SKM-1 (cell line): ENCODE measurements around the gene PBX3.

ENCODE experiments used
- DNase-seq: peaks from one replicate; lab custom pipeline; 2025; ENCODE audit not compliant: unreplicated experiment; lab: John Stamatoyannopoulos, UW

Gene PBX3

DNA sequence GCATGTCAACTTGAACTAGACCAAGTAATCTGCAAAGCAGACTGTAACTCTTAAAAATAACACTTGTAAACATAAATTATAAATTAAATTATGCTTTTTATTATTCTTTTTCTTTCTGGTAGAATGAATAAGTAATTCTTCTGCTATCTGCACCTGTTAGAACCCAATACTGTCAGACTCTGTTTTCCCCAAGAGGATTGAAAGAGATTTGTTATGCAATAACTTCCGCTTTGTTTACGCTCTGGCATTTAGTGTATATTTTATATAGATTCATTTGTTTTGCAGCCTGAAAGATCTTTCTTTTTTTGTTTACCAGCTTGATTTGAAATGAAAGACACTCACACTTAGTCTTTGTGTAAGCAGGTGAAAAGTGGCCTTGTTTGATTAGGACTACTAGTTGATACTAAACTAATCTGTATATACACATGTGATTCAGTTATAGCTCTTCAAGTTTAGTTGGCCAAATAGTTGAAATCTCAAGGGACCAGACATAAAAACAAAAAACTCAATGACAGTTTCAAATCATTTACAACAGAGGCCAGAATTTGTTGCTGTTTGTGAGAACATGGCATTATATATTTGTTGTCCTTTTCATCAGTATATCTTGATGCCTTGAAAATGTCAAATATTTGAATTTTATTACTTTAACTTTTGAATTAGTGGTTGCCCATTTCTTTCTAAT is 155.8 kb downstream of the PBX3 start:
- DNase-seq: no peak

DNA sequence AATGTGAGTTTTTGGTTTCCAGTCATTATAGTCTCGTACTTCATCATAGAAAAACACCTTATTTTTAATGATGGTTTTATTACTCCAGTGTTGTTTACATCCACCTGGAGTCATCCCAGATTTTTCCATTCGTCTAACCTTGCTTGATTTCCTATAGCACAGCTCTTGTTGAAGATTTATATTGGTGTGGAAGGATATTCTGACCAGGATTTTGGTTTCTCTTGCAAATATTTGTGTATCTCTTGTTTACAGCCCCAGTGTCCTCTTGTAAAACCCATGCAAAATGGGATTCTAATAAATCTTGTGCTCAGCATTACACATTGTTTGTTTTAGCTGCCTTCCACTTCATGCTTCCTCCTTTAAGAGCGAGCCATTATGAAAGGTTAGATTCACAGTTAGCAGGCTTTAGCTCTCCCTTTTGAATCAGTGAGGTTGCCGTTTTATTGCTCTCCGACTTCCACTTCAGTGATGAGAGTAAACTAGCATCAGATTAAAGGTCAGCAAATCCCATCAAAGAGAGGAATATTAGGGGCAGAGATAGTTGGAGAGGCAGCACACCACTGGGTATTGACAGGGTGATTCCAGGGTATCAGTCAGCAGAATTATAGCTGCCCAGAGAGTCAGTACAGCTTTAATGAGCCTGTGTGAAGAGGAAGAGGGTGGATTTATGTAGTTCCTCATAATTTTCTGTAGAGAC is 157.1 kb downstream of the PBX3 start:
- DNase-seq: peak; percentile 46

DNA sequence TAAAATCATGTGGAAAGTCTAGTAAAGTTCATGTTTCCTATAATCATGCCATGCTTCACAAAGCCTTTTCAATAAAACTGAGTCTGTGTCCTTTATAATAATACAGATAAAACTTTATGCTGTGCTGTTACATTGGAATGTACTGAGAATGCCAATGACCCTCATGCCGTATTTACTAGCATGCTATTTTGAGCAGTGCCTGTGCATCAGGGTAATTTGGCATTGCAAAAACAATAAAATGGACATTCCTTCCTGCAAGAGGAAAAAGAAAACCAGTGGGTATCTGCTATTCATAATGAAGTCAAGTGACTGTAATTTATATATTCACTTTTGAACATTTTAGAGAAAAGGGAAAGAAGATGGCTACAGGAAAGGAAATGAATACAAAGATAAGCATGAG is 159.0 kb downstream of the PBX3 start:
- no peak for DNase-seq

GRCh38 chr9:125906893-125907292 is 159.7 kb downstream of the PBX3 start:
- no peak for DNase-seq

DNA sequence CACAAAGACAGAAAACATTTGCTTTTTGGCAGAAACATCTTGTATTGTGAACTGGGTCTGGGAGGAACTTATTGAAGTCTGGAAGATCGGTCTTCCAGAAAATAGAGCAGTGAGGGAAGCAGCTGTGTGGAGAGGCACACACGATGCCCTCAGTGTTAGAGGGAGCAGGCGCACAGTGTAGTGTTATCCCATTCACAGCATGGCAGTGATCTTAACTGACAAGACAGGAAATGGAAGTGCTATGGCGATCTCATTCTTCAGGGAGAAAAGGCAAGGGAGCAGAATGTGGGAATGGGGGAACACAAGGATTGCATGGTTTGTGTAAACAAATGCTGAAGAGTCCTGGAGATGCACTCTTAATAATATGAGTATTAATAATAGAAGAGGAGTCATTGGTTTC is 161.0 kb downstream of the PBX3 start:
- no peak for DNase-seq

DNA sequence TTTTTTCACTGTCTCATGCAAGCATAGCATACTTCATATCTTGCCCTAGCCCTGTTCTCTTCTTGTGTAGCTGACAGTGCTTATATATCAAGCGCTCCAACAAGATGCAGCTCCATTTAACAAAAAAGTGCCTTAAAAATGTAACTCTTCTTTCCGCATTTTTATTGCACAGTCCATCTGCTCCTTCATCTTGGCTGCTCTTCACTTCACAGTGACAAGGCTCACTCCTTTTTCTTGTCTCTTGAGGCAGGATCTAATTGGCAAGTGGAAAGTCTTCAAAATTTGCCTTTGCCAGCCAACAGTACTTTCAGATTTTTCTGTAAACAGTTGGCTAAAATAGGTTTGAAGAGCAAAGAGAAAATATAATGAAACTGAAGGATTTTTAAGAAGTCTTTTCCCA is 161.8 kb downstream of the PBX3 start:
- DNase-seq: no peak

DNA sequence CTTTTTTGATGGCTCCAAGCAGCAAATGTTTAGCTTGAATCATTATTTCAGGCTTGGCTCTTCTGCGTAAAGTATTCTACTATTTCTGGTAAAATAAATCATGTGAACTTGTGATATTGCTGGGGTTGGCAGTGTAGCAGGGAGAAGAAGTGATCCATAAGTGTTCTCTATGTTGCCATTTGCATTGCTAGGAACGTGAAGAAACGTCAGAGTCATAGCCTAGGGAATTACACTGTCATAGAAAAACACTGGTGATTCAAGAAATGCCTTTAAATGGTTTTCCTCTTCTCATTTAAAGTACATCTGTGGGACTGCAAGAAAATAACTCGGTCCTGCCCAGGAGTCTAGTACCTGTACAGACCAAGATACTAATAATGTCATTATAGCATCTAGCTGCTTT is 162.3 kb downstream of the PBX3 start:
- DNase-seq: no peak

DNA sequence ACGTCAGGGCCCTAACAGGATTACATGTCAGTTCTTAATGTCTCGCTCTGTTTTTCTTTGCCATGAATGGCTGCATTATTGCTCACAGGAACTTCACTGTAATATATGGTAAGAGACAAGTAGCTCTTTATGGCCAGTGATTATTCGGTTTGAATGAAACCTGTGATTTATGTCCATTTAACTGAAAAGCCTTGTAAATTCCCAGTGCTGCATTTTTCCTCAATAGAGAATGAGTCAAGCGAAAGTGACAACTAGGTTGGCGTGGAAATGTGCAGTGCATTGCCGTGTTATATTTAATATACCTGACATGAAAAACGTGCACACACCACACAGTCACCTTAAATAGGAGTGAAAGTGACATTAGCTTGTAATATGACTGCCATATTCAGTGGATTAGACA is 163.1 kb downstream of the PBX3 start:
- no peak for DNase-seq

GRCh38 chr9:125911861-125912644 is 164.9 kb downstream of the PBX3 start:
- DNase-seq: no peak

DNA sequence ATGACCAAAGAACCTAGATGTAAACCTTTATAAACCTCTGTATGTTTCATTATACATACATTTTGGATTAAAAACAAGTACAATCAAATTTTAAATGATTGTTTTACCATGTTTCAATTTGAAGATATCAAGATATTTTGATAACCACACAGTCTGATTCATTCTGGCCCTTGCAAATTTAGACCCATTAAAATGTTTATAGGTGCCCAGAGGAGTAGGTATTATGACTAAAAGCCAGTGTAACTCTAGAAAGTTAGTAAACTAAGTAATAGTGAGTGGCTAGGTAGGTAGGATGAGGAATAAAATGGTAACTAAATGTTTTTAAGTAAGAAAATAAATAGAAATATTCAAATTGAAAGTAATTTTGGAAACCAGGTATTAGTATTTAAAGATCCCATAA is 165.5 kb downstream of the PBX3 start:
- no peak for DNase-seq

GRCh38 chr9:125913551-125913950 is 166.4 kb downstream of the PBX3 start:
- no peak for DNase-seq

DNA sequence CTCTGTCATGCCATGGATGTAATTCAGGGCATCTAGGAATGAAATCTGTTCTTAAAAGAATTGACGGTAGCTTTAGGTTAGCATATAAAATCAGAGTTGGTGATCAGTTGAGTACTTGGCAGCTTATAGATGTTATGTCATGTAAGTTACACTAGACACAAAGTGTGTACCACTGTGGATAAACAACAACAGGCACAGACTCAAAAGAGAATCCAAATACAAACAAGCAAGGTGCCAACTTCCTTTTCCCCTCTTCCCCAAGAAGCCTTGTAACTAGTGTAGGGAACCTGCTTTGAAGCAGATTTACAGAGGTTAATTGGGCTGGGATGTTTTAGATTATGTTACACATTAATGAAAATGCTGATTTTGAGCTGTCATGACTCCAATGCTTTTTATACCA is 167.2 kb downstream of the PBX3 start:
- no peak for DNase-seq

GRCh38 chr9:125915606-125916005 is 168.4 kb downstream of the PBX3 start:
- no peak for DNase-seq

GRCh38 chr9:125919565-125919964 is 172.4 kb downstream of the PBX3 start:
- no peak for DNase-seq

DNA sequence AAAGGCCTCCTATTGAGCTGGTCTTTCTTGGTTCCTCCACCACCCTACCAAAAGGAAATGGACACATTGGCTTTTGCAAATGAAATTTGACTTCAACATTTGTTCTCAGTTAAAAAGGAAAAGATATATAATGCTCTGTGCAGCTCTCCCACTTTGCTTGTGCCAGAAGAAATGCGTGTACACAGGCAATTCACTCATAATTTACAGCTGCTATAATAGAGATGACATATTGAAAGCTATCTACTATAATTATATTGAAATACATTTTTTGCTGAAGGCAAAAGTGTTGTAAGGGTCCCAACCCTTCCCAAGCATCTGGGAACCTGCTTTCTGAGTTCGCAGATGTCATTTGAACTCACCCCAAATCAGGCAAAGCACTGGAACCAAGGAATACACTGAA is 173.2 kb downstream of the PBX3 start:
- no peak for DNase-seq

- no peak for DNase-seq
Measured at GRCh38 chr9:125922854-125923253, 175.7 kb downstream of the PBX3 start.

DNA sequence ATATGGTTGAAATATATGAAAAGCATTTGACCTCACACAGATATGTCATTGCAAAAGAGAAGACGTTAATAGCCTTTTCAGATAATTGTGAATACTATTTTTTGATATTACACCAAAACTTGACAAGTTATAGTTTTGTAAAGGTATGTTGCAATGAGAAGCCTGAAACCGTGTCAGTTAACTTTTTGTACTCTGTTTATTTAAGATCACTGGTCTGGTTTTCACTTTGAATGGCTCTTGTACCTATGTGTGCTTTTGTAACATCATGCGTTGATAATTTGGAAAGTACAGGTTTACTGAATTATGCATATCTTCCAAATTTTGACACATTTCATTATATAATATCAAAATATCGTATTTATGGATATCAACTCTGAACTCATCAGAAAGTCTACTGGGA is 177.2 kb downstream of the PBX3 start:
- DNase-seq: no peak

- DNase-seq: no peak
Measured at GRCh38 chr9:125926936-125927335, 179.8 kb downstream of the PBX3 start.

DNA sequence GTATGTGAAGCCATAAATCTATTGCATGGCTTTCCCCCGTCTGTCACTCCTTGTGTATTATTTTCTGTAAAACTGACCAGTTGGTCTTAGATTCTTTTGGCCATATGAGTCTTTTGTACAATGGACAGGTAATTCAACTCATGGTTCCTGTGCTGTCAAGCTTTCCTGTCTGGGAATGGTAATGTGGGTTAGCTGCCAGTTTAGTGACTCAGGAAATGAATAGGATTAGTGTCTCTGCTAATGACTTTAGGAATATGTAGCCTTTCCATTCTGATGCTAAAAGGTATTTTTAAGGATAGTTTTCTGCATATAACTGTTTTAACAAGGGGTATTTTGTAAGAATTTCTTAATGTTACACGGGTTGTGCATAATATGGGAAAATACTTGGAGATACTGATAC is 182.7 kb downstream of the PBX3 start:
- DNase-seq: no peak

- DNase-seq: no peak
Measured at GRCh38 chr9:125931211-125931610, 184.0 kb downstream of the PBX3 start.

GRCh38 chr9:125932012-125932411 is 184.8 kb downstream of the PBX3 start:
- no peak for DNase-seq
